ENCODE results near the gene CDR2.
"Not testable (repeated sequence)": the region's sequence is repeated elsewhere in the genome, so short reads cannot be mapped to it uniquely, and the experiment has no call there.

Gene CDR2

GRCh38 chr16:22374311-22375116 is at the start of gene CDR2:
Gene CDR2, minus strand, starts transcription at chr16:22374619. Its CDS starts 310 bp downstream, at chr16:22374309.
- DNase-seq (ENCODE audit: low read depth): peak; percentile 98

- DNase-seq (ENCODE audit: low read depth): no peak
Observed at GRCh38 chr16:22423716-22424115, 49.3 kb upstream of the CDR2 start.

GRCh38 chr16:22421136-22421535 is 46.7 kb upstream of the CDR2 start:
- no peak for DNase-seq (ENCODE audit: low read depth)

GRCh38 chr16:22420606-22421135 is 46.3 kb upstream of the CDR2 start:
- DNase-seq (ENCODE audit: low read depth): no peak

- no peak for DNase-seq (ENCODE audit: low read depth)
Observed at GRCh38 chr16:22419908-22420307, 45.5 kb upstream of the CDR2 start.

GRCh38 chr16:22418826-22419225 is 44.4 kb upstream of the CDR2 start:
- DNase-seq (ENCODE audit: low read depth): no peak

GRCh38 chr16:22417798-22418197 is 43.4 kb upstream of the CDR2 start:
- DNase-seq (ENCODE audit: low read depth): not testable (repeated sequence)

- DNase-seq (ENCODE audit: low read depth): no peak
Observed at GRCh38 chr16:22417019-22417418, 42.6 kb upstream of the CDR2 start.

- no peak for DNase-seq (ENCODE audit: low read depth)
Observed at GRCh38 chr16:22413819-22414218, 39.4 kb upstream of the CDR2 start.

- no peak for DNase-seq (ENCODE audit: low read depth)
Observed at GRCh38 chr16:22407486-22407885, 33.1 kb upstream of the CDR2 start.

GRCh38 chr16:22402191-22402590 is 27.8 kb upstream of the CDR2 start:
- DNase-seq (ENCODE audit: low read depth): no peak

GRCh38 chr16:22400900-22401299 is 26.5 kb upstream of the CDR2 start:
- no peak for DNase-seq (ENCODE audit: low read depth)

- no peak for DNase-seq (ENCODE audit: low read depth)
Observed at GRCh38 chr16:22397931-22398330, 23.5 kb upstream of the CDR2 start.

GRCh38 chr16:22397464-22397863 is 23.0 kb upstream of the CDR2 start:
- no peak for DNase-seq (ENCODE audit: low read depth)

GRCh38 chr16:22395960-22396359 is 21.5 kb upstream of the CDR2 start:
- DNase-seq (ENCODE audit: low read depth): no peak

GRCh38 chr16:22394121-22394520 is 19.7 kb upstream of the CDR2 start:
- no peak for DNase-seq (ENCODE audit: low read depth)

GRCh38 chr16:22388101-22388644 is 13.8 kb upstream of the CDR2 start:
- no peak for DNase-seq (ENCODE audit: low read depth)

- DNase-seq (ENCODE audit: low read depth): no peak
Observed at GRCh38 chr16:22386976-22387375, 12.6 kb upstream of the CDR2 start.

- no peak for DNase-seq (ENCODE audit: low read depth)
Observed at GRCh38 chr16:22385196-22385595, 10.8 kb upstream of the CDR2 start.

GRCh38 chr16:22383827-22384226 is 9.4 kb upstream of the CDR2 start:
- DNase-seq (ENCODE audit: low read depth): no peak

- DNase-seq (ENCODE audit: low read depth): no peak
Observed at GRCh38 chr16:22381392-22381791, 7.0 kb upstream of the CDR2 start.

GRCh38 chr16:22380529-22380928 is 6.1 kb upstream of the CDR2 start:
- DNase-seq (ENCODE audit: low read depth): no peak

GRCh38 chr16:22379656-22380055 is 5.2 kb upstream of the CDR2 start:
- DNase-seq (ENCODE audit: low read depth): no peak
